K562 (cell line): ENCODE data around the gene TEDC1. TPM values are rescaled to one million over a fixed set of nuclear protein-coding genes. Genes with fewer than 3 reads are reported as not detected.

Experiments
- CREB3L1 ChIP-seq: fragments of 450-650 bp; IDR thresholded peaks from 2 replicates; pipeline ENCODE4 v1.6.1; 2014; ENCODE audit warnings: low read depth, mild to moderate bottlenecking, moderate library complexity, borderline replicate concordance
- CTCF ChIP-seq, 3 experiments: IDR thresholded peaks in 2 of 3; conservative IDR thresholded peaks in 1 of 3; 2 replicates each; pipeline ENCODE4 v1.5.1; 2011 to 2012; ENCODE audit warnings: low read length in 3 of 3, mild to moderate bottlenecking in 3 of 3, control low read depth in 2 of 3, improper control_type of control experiment in 1 of 3, inconsistent platforms in 1 of 3, low read depth in 1 of 3, mixed read lengths in 1 of 3, moderate library complexity in 1 of 3; ENCODE audit not compliant: insufficient read depth in 2 of 3
- E2F4 ChIP-seq: sonication (generic); formaldehyde crosslinking; IDR thresholded peaks from 2 replicates; pipeline ENCODE4 v1.8.0; 2022; ENCODE audit warnings: mild to moderate bottlenecking, low read depth, missing genetic modification reagents
- ELF1 ChIP-seq: fragments of 200-800 bp; sonication (Bioruptor generic); IDR thresholded peaks from 2 replicates; pipeline ENCODE4 v1.6.1; 2016; ENCODE audit warnings: missing genetic modification characterization, missing compliant biosample characterization
- HDAC6 ChIP-seq: IDR thresholded peaks from 2 replicates; pipeline ENCODE4 v1.6.1; 2012; ENCODE audit warnings: low read depth, mild to moderate bottlenecking, control low read depth, inconsistent platforms, low read length, moderate library complexity
- HMBOX1 ChIP-seq: sonication (generic); IDR thresholded peaks from 2 replicates; pipeline ENCODE4 v1.6.1; 2016
- HNRNPL ChIP-seq: fragments of 200-400 bp; formaldehyde crosslinking; IDR thresholded peaks from 2 replicates; pipeline ENCODE4 v1.6.1; 2017; ENCODE audit warnings: low read depth, mild to moderate bottlenecking, low read length
- KLF1 ChIP-seq: fragments of 450-650 bp; IDR thresholded peaks from 2 replicates; pipeline ENCODE4 v1.6.1; 2016; ENCODE audit warnings: missing genetic modification characterization, missing compliant biosample characterization
- MNT ChIP-seq, 2 experiments: fragments of 450-650 bp; conservative IDR thresholded peaks; 2 replicates each; pipeline ENCODE4 v1.6.1; 2017; ENCODE audit warnings: mild to moderate bottlenecking in 2 of 2, moderate library complexity in 2 of 2
- NCOA1 ChIP-seq: fragments of 450-650 bp; IDR thresholded peaks from 2 replicates; pipeline ENCODE4 v1.6.1; 2016; ENCODE audit warnings: low read depth
- NR2C2 ChIP-seq, 2 experiments: fragments of 200-800 bp in 1 of 2; sonication (Bioruptor generic) in 1 of 2; sonication (generic) in 1 of 2; formaldehyde crosslinking in 1 of 2; IDR thresholded peaks; 2 replicates each; pipeline versions ENCODE4 v1.6.1 to v1.8.0; 2016 to 2022; ENCODE audit warnings: mild to moderate bottlenecking in 1 of 2, missing compliant biosample characterization in 1 of 2, missing genetic modification characterization in 1 of 2, missing genetic modification reagents in 1 of 2
- PCBP1 ChIP-seq: fragments of 200-400 bp; formaldehyde crosslinking; IDR thresholded peaks from 2 replicates; pipeline ENCODE4 v1.6.1; 2018; ENCODE audit warnings: mild to moderate bottlenecking, low read depth, low read length; ENCODE audit not compliant: poor library complexity, severe bottlenecking
- RBM22 ChIP-seq: fragments of 200-400 bp; formaldehyde crosslinking; IDR thresholded peaks from 2 replicates; pipeline ENCODE4 v1.6.1; 2018; ENCODE audit warnings: low read length, low read depth; ENCODE audit not compliant: poor library complexity, severe bottlenecking
- TRIM24 ChIP-seq, 2 experiments: fragments of 450-650 bp; IDR thresholded peaks; 2 replicates each; pipeline ENCODE4 v1.6.1; 2016
- ZBTB7A ChIP-seq: IDR thresholded peaks from 2 replicates; pipeline ENCODE4 v1.6.1; 2011; ENCODE audit warnings: low read depth, mild to moderate bottlenecking, low read length, moderate library complexity, borderline replicate concordance; ENCODE audit not compliant: control insufficient read depth
- ZNF511 ChIP-seq: sonication (generic); formaldehyde crosslinking; IDR thresholded peaks from 2 replicates; pipeline ENCODE4 v1.8.0; 2022; ENCODE audit warnings: mild to moderate bottlenecking, missing genetic modification reagents
- ZNF830 ChIP-seq: fragments of 250-450 bp; sonication (Bioruptor Pico); IDR thresholded peaks from 2 replicates; pipeline ENCODE4 v1.5.0; 2021; ENCODE audit warnings: mild to moderate bottlenecking
- ZSCAN29 ChIP-seq: fragments of 450-650 bp; IDR thresholded peaks from 2 replicates; pipeline ENCODE4 v1.6.1; 2017
- polyA plus RNA-seq, 8 experiments: library from polyadenylated mRNA; depleted of rRNA in 4 of 8; stranded (reverse) in 5 of 8; unstranded in 3 of 8; fragments of >200 nt; fragmentation: Nextera tagmentation in 2 of 8; fragmentation: Illumina TruSeq in 1 of 8; extraction: Ambion mirVana in 2 of 8; extraction: Trizol in 1 of 8; gene quantifications; 2 replicates each; pipeline versions ENCODE4 v1.2.1 to v1.2.3, GENCODE V29; 2011 to 2014; ENCODE audit warnings: inconsistent platforms in 1 of 8, missing spikeins in 1 of 8
- total RNA-seq, 7 experiments: library from RNA; depleted of rRNA in 6 of 7; stranded (reverse); fragments of >200 nt in 6 of 7; fragmentation: Illumina TruSeq in 2 of 7; extraction: Trizol in 2 of 7; gene quantifications; 2 replicates each; pipeline versions ENCODE4 v1.2.1 to v1.2.3, GENCODE V29; 2011 to 2021; ENCODE audit warnings: low replicate concordance in 1 of 7

The TEDC1 gene
- total and polyA plus RNA-seq, 9 of the 15 experiments (the other 6 are each of a cell fraction or from before 2014, with no cell fraction given), result 0.21 to 28.3 (median 5.9) TPM

- TF ChIP-seq TRIM24 (IDR thresholded peaks at IDR 0.05) (peak in 1 of 2 experiments; percentile 93; a peak in 2 of 4 replicates), KLF1 (peak; percentile 86), CREB3L1 (peak; percentile 47), HMBOX1 (no peak), ZNF511 (CRISPR knock-in tag) (peak; percentile 27; the same call in 1 of the 2 replicates), NCOA1 (peak; percentile 96), MNT (conservative IDR thresholded peaks at IDR 0.05) (peak; percentile 75 to 79), ZNF830 (CRISPR knock-in tag) (no peak), NR2C2 (CRISPR knock-in tag; IDR thresholded peaks at IDR 0.05) (peak; percentile 27; the same call in 1 of the 2 replicates), NR2C2 (tag; IDR thresholded peaks at IDR 0.05) (peak; percentile 63; the same call in 1 of the 2 replicates), RBM22 (no peak), CTCF (IDR thresholded peaks at IDR 0.05 in 2 of 3, conservative IDR thresholded peaks at IDR 0.05 in 1 of 3; ENCODE audit: insufficient read depth in 2 of 3, low read depth in 1 of 3, low read length in 3 of 3) (peak; percentile 59 to 86 (median 77); a peak in 5 of 6 replicates), ZBTB7A (peak; percentile 99), ELF1 (tag) (peak; percentile 87), ZSCAN29 (peak; percentile 93), HNRNPL (no peak), PCBP1 (no peak), E2F4 (CRISPR knock-in tag) (peak; percentile 94), HDAC6 (no peak)
Measured at GRCh38 chr14:105490572-105491365, at the start of gene TEDC1 (continued).
